GM12872 (cell line): ENCODE results near the gene NUDCD3.
A peak's percentile ranks its signal among the peaks of the same experiment; 100 is the strongest.

ENCODE experiments used
- CTCF ChIP-seq: IDR thresholded peaks from 3 replicates; pipeline ENCODE4 v1.5.1; 2011; ENCODE audit warnings: low read depth, mild to moderate bottlenecking, low read length, moderate library complexity; ENCODE audit not compliant: insufficient read depth

The NUDCD3 gene

GRCh38 chr7:44486001-44486400, 4.5 kb downstream of the NUDCD3 start:
- no peak for TF ChIP-seq CTCF

DNA sequence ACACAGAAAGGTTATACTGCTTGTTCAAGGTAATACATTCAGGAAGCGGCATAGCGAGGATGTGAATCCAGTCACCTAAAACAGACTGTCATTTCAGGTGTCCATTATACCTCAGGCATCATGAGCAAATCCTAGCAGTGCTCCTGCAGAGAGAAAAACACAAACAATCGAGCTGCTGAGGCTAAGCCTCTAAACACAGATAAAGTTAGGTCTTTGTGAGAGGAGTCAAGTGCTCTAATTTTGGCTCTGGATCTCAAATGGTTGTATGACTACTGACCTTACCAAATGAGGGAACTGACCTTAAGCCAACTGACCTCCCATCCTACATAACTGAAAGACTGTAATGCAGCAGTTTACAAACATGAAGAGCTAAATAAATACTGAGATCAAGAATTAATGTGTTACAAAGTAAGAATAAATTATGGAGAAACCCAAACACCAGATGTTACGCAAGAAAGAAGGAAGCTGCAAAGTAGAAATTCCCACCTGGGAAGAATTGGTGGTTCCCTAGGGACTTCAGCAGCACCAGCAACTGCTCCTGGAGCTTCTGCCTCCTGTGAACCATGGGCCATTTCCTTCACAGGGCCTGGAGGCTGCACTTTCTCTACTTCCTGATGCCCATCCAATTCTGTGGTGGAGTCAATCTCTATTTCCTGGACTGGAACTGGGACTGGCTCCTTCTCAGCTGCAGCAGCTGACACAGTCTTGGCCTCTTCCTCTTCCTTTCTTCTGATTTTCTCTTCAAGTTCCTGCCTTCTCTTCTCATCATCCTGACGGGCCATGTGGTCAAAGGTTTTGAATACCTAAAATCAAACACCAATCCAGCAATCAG, 5.8 kb downstream of the NUDCD3 start:
- no peak for TF ChIP-seq CTCF

GRCh38 chr7:44482502-44483485, 7.7 kb downstream of the NUDCD3 start:
- no peak for TF ChIP-seq CTCF

DNA sequence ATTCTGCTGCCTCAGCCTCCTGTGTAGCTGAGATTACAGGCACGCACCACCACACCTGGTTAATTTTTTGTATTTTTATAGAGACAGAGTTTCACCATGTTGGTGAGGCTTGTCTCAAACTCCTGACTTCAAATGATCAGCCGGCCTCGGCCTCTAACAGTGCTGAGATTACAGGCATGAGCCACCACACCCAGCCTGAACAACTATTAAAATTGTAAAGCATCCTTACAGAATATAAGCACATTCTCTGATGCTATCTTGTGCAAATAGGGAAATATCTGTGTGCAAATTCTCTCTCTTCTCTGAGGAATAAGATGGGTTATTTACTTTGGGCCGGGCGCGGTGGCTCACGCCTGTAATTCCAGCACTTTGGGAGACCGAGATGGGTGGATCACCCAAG, 12.5 kb downstream of the NUDCD3 start:
- TF ChIP-seq CTCF = no peak

DNA sequence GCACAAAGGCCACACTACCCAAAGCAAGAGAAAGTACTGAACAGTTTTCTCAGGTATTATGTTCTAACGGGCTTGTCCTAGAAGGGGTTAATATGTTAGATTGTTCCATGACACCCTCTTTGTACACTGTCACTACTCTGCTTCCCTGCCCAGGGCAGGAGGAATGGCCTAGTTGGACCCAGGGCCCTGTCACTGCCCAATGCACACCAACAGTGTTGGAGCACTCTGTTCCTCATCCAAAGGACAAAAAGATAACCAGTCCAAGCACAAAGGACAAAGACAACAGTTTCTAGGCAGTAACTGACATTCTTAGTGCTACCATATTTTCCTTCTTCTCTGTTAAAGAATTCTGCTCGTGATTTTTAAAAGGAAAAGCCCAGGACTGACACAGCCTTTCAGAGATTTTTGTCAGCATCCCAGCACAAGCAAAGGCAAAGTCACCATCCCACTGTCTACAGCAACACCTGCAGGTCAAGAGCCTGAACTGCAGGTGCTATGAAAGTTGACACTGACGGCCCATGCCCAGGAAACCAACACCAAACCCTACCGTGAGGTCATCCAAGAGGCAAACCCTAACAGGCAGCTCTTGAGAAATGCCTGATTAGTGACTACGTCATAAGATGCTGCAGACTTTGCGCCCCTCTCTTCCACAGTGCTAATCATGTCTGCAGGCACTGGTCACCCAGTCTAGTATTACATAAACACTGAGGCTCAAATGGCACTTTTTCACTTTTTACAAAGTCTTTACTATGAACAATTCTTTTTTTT, 13.2 kb downstream of the NUDCD3 start:
- TF ChIP-seq CTCF = peak; percentile 99

GRCh38 chr7:44476313-44476712, 14.1 kb downstream of the NUDCD3 start:
- no peak for TF ChIP-seq CTCF
